H4 (cell line): ENCODE measurements around the gene USP24. TPM values are rescaled to one million over a fixed set of nuclear protein-coding genes. Genes with fewer than 3 reads are reported as not detected.
"Not testable (repeated sequence)": the region's sequence is repeated elsewhere in the genome, so short reads cannot be mapped to it uniquely, and the experiment has no call there.

Experiments
- DNase-seq: peaks from one replicate; pipeline ENCODE4 v3.0.0-alpha.2; 2015; ENCODE audit warnings: low spot score
- total RNA-seq: library from RNA; depleted of rRNA; stranded (reverse); fragments of >200 nt; shearing (Covaris generic); gene quantifications from 2 replicates; pipeline ENCODE4 v1.2.3, GENCODE V29; 2014

USP24 gene
- total RNA-seq, 1 experiment from 2014 or later, result 20.4 TPM

DNA sequence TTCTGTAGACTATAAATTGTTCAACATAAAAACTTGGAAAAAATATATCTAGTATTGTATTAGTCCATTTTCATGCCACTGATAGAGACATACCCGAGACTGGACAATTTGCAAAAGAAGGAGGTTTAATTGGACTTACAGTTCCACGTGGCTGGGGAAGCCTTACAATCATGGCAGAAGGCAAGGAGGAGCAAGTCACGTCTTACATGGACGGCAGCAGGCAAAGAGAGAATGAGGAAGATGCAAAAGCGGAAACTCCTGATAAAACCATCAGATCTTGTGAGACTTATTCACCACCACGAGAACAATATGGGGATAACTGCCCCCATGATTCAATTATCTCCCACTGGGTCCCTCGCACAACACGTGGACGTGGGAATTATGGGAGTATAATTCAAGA is 15.4 kb downstream of the USP24 start:
- DNase-seq, result not testable (repeated sequence)

DNA sequence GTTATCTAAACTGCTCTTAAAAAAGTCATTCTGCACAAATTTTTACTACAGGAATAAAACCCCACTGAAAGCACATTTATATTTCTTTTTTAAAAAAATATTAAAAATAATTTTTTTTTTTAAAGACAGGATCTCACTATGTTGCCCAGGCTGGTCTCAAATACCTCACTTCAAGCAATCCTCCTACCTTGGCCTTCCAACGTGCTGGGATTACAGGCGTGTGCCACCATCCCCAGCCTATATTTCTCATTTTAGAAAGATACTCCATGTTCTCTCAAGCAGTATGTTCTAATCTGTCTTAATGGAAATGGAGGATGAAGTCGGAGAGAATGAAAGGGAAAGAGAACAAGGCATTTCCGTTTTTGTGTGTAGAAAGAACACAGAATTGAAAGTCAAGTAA is 17.1 kb downstream of the USP24 start:
- no peak for DNase-seq

DNA sequence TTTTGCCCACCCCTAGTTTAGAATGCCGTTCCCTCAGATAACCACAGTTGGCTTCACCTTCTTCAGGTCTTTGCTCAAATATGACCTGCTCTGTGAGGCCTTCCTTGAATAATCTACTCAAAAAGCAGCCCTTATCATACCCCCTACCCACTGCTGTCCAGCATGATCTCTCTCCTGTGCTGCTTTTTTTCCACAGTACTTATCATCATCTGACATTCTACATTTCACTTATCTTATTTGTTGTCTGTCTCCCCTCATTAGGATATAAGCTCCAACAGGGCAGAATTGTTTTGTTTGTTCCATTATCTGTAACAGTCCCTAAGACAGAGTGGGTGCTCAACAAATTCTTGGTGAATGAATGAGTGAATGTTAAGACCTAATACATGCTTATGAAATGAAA is 18.1 kb downstream of the USP24 start:
- no peak for DNase-seq

DNA sequence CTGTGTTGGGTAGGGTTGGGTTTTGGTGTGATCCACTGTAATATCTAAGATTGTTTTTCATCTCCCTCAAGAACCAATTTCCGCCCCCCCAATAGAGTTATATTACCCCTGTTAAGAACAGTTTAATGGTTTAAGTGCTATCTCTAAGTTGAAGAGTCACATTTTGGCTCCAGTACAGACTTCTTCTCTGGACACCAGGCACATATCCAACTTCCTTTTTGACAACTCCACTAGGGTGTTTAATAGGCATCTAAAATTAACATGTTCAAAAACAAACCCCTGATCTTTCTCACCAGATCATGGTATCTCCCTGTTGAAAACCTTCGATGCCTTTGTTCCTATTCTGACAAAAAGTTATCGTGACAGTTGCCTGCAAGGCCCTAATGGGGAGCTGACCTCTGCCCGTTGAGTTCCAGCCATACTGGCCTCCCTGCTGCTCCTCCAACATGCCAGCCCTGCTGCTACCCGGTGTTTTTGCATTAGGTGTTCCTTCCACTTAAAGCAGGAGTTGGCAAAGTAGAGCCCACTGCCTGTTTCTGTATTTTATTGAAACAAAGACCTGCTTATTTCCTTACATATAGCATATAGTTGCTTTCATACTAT is 18.6 kb downstream of the USP24 start:
- DNase-seq, result no peak

DNA sequence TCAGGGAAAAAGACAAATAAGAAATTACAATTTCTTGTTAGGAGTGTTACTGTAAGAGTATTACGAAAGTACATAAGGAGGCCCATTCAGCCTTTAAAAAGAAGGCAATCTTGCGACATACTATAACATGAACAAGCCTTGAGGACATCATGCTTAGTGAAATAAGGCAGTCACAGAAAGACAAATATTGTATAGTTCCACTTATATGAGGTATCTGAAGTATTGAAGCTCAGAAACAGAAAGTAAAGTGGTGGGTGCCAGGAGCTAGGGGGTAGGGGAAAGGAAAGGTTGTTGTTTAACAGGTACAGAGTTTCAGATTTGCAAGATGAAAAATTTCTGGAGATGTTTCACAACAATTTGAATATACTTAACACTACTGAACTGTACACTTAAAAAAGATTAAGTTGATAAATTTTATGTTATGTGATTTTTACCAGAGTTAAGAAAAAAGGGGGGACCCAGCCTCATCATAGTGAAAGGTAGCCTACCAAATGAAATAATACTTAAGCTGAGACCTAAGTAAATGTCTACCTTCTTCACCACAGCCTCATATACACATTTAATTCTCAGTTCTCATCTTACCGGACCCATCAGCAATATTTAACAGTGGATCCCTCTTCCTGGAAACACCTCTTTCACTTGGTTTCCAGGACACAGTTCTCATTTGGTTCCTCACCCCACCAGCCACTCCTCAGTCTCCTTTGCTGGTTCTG is 19.5 kb downstream of the USP24 start:
- no peak for DNase-seq

DNA sequence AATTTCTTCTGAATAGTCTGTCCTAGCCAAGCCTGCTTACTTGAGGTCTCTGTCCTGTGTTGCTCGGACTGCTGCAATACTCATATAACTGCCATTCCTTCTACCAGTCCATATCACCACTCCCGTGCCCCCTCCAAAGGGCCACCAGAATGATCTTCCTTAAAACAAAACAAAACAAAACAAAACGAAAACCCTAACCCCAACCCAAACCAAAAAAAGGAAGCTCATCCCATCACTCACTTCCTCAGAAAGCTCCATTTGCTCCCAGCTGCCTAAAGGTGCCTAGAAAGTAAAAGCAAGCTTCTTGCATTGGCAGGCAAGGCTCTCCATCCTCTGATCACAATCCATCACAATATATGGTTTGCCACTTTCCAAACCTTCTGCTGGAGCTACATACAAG is 20.3 kb downstream of the USP24 start:
- DNase-seq, result no peak

DNA sequence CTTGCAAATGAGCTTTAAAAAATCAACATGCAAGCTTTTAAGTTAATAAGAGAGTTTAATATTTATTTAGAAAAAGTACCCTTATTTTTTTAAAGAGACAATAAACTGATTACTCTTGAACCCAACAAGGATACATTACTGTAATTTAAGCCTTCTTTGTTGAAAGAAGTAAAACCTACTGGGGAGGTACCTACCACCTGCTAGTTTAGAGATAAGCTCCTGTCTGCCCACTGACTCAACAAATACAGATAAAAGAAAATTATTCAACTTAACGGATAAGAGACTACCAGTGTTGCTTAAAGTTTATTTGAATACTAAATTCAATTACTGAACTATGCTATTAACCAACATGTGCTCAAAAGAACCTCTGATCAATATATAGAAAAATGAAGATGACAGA is 23.1 kb downstream of the USP24 start:
- no peak for DNase-seq

DNA sequence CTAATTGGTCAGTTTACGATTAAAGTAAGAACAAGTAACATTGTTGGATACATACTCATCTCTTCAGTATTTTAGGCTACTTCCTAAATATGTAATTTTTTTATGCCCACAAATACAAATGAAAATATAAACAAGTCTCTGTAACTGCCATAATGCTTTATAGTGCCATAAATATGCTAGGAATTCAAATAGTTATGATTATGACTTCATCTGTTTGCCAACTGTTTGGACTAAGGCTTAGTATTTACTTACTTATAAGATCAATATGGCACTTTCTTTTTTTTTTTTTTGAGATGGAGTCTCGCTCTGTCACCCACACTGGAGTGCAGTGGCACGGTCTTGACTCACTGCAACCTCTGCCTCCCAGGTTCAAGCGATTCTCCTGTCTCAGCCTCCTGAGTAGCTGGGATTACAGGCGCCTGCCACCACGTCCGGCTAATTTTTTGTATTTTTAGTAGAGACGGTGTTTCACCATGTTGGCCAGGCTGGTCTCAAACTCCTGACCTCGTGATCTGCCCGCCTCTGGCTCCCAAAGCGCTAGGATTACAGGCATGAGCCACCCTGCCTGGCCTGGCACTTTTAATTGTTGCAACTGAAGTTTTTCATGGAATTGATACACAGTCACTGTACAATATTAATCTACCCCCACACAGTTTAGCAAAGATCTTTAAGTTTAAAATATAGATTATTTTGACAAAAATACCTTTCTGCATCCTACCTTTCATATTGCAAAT is 23.8 kb downstream of the USP24 start:
- DNase-seq, result not testable (repeated sequence)

DNA sequence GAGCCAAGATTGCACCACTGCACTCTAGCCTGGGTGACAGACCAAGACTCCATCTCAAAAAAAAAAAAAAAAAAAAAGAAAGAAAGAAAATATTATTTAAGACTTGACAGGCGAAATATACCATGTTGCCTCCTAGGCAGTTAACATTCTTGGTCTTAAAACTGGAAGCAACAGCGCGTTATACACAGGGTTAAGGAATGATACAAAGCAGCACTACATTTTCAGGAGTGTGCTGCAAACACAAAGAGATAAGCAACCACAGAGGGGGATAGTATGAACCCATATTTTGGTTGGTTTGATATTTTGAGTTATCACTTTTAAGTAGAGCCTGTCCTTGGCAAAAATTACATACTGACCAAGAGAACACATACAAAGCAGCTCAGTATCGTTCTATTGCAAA is 25.1 kb downstream of the USP24 start:
- no peak for DNase-seq

DNA sequence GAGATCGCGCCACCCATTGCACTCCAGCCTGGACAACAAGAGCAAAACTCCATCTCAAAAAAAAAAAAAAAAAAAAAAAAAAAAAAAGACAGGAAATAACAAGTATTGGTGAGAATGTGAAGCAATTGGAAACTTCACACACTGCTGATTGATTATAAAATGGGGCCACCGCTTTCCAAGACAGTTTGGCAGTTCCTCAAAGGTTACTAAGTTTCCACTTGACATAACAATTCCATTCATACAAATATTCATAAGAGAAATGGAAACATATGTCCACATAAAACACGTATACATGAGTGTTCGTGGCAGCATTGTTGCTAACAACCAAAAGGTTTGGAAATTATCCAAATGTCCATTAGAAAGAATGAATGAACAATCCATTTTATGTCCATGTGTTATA is 26.3 kb downstream of the USP24 start:
- DNase-seq, result no peak

DNA sequence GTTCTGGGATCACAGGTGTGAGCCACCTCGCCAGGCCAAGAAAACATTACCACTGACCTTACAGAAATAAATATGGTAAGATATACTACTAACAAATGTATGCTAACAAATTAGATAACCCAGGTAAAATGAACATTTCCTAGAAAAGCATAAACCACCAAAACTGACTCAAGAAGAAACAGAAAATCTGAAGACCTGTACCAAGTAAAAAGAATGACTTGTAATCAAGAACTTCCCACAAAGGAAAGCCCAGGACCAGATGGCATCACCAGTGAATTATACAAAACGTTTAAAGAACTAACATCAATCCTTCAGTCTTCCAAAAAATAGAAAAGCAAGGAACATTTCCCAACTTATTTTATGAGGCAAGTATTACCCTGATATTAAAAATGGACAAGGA is 29.3 kb downstream of the USP24 start:
- DNase-seq, result no peak

DNA sequence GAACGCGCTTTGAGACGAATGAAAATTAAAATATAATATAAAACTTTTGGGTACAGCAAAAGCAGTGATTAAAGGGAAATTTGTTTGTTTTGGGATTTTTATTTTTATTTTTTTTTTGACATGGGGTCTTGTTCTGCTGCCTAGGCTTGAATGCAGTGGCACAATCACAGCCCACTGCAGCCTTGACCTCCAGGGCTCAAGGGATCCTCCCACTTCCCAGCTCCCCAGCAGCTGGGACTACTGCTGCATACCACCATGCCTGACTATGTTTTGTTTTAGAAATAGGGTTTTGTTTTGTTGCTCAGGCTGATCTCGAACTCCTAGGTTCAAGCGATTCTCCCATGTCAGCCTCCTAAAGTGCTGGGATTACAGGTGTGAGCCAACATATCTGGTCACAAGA is 30.3 kb downstream of the USP24 start:
- DNase-seq, result no peak

DNA sequence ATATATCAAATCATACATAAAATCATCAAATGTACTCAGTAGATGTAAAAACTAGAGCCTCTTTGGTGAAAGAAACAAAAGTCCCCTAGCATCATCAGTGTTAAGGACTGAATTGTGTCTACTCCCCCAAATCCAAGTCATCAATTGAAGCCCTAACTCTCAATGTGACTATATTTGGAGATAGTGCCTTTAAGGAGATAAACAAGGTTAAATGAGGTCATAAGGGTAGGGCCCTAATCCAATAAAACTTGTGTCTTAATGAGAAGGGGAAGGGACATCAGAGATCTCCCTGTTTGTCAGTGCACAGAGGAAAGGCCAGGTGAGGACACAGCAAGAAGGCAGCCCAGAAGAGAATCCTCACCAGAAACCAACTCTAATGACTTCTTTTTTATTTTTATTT is 33.5 kb downstream of the USP24 start:
- DNase-seq, result no peak

DNA sequence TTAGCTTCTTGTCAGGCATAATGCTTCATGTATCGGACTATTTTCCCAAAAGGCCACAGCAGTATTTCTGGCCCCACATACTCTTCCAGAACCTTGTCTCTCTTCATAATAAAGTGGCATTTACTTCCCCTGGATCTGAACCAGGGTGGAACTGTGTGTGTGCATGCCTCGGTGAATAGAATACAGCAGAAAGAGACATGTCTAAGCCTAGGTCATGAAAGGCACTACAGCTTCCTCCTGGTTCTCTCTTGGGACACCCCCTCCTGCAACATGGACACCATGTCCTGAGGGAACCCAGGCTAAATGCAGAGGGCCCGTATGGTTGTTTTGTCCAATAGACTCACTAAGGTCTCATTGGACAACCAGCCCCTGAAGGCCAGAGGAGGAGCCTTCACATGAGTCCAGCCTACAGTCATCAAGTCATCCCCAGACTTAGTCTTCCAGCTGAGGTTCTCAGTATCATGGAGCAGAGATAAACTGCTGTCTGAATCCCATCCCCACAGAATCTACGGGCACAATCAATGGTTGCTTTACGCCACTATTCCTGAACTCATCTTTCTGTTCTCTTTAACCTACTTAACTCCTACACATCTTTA is 35.0 kb downstream of the USP24 start:
- no peak for DNase-seq

DNA sequence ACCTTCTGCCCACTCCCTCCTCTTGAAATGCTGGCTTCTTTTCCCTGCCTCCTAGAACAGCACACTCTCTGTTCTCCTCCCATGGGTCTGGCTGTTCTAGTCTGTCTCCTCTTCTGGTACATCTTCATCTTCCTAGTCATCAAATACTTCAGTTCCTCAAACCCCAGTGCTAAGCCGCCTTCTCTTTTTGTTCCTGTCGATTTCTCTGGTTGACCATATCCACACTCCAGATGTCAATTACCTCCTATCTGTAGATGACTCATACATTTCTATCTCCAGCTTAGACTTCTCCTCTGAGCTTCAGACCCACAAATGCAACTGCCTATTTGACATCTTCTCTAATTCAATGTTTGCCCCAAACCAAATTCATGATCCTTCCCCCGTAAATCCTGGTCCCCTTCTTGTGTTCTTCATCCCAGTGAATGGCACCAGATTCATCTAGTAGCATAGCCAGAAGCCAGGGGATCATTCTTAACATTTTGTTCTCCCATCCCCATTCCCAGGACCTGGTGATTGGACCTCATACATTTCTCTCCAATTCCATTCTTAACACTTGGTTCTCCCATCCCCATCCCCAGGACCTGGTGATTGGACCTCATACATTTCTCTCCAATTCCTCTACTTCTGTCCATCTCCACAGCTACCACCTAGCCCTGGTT is 35.9 kb downstream of the USP24 start:
- DNase-seq, result no peak

DNA sequence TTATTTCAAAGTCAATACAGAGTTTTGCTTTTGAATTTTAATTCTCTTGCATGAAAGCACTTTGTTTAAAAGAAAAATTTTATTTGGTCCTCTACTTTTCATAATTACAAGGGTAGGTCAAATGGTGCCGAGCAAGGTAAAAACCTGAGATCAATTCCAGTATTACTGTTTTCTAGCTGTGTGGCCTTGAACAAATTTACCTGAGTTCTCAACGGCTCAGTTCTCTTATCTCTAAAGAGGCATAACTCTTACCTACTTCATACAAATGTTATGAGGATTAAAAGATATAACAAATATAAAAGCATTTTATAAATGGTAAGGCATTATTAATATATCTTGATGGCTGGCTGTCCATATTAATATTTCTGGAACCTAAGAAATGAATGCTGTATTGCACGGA is 42.5 kb downstream of the USP24 start:
- no peak for DNase-seq

DNA sequence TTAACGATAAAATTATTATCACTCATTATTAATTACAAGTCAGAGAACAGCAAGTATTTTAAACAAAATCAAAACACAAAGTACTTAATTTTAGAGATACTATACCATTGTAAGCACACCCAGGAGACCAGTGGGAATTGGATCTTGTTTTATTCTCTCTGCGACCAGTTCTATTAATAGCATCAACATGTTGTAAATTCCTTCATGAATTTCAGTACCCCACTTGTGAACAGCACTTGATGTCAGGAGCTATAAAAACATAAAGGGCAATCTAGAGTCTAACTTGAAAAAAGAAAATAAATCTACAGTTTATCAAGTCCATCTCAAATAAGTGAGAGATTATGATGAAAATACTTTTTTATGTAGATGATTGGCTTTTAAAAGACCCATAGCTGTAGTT is 42.9 kb downstream of the USP24 start:
- no peak for DNase-seq

DNA sequence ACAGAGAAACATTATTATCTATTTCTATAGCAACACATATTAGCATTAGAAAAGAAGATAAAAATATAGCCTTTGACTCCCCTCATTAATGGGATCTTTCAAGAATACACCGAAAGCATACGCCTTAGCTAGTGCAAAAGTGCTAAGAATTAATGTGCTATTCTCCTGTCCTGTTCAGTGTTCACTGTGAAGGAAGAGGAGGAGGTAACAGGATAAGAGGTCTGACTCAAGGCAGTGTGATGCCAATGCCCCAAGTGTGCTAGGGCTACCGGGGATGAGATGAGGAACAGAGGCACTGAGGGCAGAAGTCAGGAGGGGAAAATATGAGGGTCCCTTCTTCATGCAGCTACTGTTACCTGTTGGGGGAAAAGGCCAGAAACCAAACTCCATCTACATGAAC is 43.5 kb downstream of the USP24 start:
- DNase-seq, result no peak

DNA sequence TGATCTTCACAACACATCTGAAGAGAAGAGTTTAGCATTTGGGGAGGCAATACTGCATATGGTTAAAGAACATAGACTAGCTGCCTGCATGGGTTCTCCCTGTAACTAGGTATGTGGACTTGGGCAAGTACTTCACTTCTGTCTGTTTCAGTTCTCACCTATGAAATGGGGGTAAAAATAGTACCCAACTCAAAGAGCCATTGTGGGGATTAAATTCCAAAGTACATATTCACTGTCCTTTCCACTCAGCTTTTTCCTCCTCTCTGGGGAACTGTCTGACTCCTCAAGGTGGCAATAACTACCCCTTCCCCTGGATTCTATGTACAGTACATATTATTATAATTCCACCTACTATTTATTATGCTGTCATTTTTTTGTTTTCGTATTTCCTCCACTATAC is 44.7 kb downstream of the USP24 start:
- no peak for DNase-seq

DNA sequence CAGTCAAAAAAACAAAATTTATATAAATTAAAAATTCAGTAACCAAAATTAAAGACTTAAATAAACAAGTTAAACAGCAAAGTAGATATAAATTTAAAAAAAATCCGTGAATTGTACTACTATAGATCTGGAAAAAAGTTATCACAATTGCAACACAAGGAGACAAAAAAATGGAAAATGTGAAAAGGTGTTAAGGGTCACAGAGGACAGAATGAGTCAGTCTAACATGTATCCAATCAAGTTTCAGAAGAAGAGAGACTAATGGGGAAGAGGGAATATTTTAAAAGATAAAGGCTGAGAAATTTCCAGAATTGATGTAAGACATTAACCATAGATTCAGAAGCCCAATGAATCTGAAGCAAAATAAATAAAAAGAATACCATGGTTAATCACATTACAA is 46.0 kb downstream of the USP24 start:
- no peak for DNase-seq

DNA sequence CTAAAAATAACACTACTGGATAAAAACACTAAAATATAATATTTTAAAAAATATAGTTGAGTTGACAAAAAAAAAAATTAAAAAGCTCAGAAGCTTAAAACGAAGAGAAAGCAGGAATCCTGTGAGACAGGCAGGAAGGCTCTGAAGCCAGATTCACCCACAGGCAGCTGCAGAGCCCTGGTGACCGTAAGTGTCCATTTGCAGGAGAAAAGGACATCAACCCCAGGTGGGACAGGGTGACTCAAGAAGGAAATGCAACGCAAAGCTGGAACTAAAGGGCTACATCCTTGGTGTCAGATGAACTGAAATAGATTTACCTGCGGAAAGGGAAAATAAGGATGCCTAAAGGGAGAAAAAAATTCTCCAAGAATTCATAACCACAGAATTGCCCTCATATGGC is 46.8 kb downstream of the USP24 start:
- DNase-seq, result no peak

DNA sequence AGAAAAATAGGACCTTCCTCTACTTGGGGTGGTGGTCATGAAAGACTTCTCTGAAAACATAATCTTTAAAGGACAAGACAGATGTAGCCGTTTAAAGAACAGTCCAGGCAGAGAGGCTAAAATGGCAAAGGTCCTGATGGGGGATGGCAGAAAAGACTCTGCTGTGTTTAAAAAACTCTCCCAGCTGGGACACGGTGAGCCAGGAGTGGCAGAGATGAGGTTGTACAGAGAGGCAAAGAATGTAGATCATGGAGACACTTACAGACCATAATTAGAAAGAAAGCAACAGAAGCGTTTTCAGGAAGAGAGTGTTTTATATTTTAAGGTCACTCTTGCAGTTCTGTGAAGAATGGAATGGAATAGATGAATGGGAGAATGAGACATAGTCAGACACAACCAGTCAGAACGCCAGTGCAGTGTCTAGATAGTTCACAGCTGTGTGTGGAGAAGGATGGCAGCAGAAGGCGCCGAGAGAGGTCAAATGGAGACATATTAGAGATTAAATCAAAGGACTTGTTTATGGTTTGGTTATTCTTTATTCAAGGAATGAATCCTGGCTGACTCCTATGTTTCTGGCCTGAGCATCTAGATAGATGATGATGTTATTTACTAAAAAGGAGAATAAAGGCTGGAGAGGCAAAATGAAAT is 47.8 kb downstream of the USP24 start:
- DNase-seq, result no peak
